ENCODE data around the gene BMAL1.
"Not testable (repeated sequence)": the region's sequence is repeated elsewhere in the genome, so short reads cannot be mapped to it uniquely, and the experiment has no call there.

BMAL1 gene

DNA sequence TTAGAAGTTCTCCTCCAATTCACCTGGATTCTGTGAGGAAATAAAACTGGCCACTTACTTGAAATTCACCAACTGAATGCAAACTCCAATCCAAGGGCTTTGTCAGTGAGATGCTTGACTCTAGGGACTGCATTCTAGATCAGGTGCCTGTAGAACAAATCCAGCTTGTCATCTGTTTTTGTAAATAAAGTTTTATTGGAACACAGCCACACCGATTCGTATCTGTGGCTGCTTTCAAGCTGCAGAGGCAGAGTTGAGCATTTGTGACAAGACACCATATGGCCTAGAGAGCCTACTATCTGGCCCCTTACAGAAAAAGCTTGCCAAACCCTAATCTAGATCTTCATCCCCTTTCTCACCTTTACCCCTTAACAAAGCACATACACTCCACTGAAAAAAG, 103.1 kb downstream of the BMAL1 start:
- no peak for DNase-seq (ENCODE audit: low read depth in 3 of 3)

DNA sequence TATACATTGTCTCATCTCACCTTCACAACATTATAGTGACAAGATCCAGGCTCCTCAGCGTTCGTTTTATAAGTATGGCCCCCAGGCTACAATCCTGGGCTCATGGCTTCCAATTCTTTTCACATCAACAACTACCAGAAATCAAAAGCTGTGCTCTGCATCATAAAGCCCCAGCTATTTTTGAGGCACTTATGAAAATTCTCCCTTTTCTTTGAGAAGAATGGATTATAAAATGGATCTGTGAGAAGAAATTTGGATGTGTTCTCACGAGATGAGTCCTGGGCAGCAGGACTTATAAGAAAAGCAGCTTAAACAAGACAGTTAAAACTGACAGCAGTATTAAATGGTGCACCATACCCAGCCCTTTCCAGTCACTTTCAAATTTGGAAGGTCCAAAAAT, 105.2 kb downstream of the BMAL1 start:
- no peak for DNase-seq (ENCODE audit: low read depth in 3 of 3)

DNA sequence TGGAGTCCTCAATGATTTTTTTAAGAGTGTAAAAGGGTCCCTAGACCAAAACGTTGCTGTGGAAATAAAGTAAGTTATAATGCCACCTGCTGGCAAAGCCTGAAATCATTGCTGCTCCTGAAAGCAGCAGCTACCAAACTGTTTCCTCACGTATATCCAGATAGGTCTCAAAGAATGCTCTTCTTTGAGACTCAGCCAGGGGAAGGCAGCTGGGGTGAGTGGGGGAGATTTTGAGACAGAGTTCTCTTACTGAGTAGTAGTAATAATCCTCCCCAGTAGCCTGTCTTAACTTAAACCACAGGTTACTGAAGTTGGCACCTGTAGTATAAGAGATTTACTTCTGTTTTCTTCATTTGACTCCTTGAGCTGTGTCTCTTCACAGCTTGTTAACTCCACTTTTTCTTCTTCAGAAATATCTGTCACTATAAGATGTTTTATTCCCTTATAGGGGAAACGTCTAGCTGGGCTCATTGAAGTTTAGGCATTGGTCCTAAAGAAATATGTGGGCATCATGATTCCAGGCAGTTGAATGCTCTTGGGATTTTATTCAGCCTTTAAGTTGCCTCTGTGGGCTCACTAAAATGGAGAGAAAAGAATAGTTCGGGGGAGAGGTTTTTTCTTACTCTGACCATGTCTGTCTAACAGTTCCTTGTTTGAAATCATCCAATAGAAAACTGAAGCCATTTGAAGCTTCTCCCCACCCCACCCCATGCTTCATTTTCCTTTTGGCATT, 107.5 kb downstream of the BMAL1 start:
- DNase-seq (ENCODE audit: low read depth in 3 of 3) = peak in 2 of 3 donors; percentile 1 to 7

DNA sequence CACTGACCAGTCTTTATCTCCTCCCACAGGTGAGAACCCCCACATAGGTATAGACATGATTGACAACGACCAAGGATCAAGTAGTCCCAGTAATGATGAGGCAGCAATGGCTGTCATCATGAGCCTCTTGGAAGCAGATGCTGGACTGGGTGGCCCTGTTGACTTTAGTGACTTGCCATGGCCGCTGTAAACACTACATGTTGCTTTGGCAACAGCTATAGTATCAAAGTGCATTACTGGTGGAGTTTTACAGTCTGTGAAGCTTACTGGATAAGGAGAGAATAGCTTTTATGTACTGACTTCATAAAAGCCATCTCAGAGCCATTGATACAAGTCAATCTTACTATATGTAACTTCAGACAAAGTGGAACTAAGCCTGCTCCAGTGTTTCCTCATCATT, 109.0 kb downstream of the BMAL1 start:
- DNase-seq (ENCODE audit: low read depth in 3 of 3) = no peak

DNA sequence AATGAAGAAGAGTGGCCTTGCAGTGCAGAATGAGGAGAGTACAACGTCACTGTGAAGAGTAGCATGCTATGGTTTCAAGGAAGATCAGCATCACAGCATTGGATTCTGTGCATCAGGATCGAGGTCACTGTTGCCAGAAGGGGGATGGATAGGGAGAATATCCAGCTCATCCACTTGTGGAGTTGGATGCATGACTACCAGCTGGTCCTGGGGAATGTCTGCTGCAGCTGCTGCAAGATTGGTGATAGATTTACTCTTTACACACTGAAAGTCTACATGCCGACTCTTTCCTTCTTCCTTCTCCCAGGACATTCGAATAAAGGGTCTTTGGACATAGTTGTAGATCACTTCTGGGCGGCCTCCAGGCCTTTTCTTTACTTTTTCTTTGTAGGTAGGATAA, 111.2 kb downstream of the BMAL1 start:
- DNase-seq (ENCODE audit: low read depth in 3 of 3) = no peak

DNA sequence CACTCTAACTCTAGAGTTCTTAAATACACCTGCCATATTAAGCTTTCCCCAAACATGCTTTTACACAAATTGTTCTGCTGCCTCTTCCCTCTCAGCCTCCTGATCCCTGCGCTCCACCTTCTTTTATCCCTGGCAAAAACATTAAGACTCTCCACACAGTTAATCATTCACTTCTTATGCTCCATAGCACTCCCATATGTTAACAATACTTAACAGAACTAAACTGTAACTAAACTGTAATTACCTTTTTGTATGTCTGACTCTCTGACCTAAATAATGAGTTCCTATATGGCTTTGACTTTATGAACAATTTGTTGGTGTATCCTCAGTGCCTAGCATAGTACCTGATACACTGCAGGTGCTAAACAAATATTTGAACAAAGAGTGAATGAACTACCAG, 113.6 kb downstream of the BMAL1 start:
- no peak for DNase-seq (ENCODE audit: low read depth in 3 of 3)

DNA sequence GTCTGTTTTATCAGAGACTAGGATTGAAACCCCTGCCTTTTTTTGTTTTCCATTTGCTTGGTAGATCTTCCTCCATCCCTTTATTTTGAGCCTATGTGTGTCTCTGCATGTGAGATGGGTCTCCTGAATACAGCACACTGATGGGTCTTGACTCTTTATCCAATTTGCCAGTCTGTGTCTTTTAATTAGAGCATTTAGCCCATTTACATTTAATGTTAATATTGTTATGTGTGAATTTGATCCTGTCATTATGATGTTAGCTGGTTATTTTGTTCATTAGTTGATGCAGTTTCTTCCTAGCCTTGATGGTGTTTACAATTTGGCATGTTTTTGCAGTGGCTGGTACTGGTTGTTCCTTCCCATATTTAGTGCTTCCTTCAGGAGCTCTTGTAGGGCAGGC, 120.7 kb downstream of the BMAL1 start:
- DNase-seq (ENCODE audit: low read depth in 3 of 3) = not testable (repeated sequence)

DNA sequence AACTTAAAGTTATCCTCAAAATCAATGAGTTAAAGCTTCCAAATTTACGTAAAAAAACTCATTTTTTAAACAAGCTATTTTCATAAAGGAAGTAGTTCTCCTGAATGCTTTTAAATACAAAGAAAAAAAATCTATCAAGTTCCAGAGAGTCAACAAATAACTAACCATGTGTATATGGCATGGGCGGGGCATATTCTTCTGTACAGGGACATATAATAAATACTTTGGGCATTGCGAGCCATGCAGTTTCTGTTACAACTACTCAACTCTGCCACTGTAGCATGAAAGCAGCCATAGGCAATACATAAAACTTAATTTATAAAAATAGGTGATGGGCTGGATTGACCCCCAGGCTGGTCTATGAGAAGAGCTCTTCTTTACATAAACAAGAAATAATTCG, 127.6 kb downstream of the BMAL1 start:
- DNase-seq (ENCODE audit: low read depth in 3 of 3) = no peak

DNA sequence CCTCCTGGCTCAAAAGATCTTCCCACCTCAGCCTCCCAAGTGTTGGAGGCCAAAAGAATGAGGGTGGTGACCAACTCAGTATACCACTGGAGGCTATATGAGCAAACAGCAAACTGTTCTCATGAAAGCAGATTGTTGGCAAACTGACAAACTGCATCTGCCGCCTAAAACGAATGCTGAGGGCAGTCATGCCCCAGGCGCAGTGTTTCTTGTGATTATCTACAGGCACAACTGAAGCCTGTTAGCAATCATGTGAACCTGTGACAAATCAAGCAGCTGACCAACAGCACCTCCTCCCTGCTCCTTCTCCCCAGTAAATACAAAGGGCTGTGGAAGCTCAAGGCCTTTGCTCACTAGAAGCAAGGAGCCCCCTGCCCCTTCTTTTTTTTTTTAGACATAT, 137.6 kb downstream of the BMAL1 start:
- DNase-seq (ENCODE audit: low read depth in 3 of 3) = no peak

DNA sequence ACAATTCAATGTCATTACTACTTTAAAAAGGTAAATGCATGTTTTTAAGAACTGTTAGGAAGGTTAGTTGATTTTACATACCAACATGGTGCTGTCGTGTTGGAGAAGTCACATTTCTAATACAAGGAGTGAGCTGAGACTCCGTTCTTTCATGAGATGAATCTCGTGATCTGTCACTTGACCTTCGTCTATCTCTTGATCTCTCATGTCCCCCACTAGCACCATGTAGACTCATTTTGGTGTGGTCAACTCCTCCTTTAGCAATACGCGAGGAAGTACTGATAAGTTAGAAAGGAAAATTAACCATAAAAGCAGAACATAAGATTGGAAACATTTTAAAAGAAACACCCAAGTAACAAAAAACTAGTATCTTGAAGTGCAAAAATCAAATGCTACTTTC, 144.0 kb downstream of the BMAL1 start:
- no peak for DNase-seq (ENCODE audit: low read depth in 3 of 3)

DNA sequence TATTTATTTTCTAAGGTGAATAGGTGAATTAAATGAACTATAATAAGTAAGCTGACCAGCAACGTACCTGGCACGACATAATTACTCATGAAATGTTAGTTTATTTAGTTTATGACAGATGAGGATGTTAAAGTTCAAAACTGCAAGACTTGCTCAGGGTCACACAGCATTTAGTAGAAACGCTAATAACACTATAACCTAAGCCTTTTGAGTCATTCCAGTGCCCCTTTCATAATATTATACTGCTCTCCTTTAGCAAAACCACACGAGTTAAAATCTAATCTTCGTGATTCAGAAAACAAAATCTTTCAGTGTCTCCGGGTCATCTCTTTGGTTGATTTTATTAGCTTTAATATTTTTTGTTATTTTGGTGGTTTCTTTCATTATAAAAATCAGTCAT, 145.8 kb downstream of the BMAL1 start:
- DNase-seq (ENCODE audit: low read depth in 3 of 3) = no peak

DNA sequence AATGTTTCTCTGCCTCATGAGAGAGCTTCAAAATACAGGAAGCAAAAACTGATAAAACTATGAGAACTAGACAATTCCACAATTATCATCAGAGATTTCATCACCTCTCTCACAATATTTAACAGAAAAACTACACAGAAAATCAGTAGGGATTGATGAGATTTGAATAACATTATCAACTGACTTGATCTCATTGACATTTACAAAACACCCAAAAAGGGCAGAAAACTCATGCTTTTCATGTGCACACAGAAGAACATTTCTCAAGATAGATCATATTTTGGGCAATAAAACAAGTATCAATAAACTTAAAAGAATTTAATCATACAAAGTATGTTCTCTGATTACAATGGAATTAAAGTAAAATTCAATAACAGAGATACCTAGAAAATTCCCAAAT, 149.8 kb downstream of the BMAL1 start:
- no peak for DNase-seq (ENCODE audit: low read depth in 3 of 3)

DNA sequence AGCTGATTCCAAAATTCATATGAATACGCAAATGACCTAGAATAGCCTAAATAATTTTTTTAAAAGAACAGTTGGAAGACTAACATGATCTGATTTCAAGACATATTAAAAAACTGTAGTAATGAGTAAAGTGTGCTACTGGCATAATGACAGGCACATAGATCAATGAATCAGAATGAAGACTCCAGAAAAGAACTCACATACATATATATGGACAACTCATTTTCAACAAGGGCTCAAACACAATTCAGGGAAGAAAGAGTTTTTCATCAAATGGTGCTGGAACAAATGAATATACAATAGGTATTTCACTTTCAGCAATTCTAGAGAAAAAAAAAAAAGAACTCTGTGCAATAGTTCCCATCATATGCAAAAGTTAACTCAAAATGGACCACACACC, 151.7 kb downstream of the BMAL1 start:
- no peak for DNase-seq (ENCODE audit: low read depth in 3 of 3)

DNA sequence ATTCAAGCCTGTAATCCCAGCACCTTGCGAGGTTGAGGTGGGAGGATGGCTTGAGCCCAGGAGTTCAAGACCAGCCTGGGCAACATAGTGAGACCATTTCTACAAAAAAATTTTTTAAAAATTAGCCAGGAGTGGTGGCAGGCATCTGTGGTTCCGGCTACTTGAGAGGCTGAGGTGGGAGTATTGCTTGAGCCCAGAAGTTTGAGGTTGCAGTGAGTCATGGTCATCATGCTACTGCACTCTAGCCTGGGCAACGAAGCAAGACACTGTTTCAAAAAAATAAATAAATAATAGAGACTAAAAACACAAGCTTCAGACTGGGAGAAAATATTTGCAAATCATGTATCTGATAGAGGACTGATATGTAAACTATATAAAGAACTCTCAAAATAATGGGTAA, 152.2 kb downstream of the BMAL1 start:
- DNase-seq (ENCODE audit: low read depth in 3 of 3) = no peak

DNA sequence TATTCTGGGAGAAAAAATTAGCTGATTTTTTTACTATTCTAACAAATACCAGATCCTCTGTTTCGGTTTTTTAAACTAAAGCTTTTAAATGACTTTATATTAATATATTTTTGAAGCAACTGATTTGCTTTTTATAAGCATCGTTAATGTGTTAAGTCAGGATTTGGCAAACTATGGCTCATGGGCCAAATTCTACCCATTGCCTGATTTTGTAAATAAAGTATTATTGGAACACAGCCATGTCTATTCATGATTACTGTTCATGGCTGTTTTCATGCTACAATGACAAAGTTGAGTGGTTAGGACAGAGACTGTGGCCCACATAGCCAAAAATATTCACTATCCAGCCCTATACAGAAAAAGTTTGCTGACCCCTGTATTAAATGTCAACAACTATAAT, 155.8 kb downstream of the BMAL1 start:
- no peak for DNase-seq (ENCODE audit: low read depth in 3 of 3)

DNA sequence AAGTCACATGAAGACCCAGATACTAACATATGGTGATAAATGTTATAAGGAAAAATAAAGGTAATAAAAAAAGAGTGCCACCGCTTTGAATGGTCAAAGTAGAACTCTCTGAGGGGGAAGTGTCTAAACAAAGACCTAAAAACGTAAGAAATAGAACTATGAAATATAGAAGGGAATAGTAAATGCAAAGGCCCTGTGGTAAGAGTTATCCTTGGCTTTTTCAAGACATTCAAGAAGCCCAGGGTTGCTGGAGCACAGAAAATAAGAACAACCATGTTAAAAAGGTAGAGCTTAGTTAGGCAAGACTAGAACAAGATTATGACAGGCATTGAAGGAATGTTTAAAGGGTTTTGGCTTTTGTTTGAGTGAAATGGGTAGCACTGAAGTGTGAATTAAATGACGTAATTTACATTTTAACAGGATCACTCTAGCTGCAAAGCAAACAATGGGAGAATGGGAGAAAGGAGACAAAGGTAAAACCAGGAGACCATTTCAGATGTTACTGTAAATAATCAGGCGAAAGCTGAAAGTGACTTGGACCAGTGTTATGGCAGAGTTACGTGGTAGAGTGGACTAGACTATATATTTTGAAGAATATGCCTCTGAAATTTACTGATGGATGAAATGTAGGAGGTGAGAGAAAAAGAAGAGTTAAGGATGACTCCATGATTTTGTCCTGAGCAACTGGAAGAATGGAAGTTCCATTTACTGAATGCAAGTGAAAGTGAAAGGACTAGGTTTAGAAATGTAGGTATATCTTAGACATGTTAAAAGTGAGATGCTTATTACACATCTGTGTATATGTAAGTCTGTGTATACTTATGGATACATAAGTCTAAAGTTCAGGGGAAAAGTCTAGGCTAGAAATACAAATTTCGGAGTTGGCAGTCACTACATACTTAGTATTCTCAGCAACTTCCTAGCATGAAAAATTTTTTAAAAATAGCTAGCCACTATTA, 156.9 kb downstream of the BMAL1 start:
- DNase-seq (ENCODE audit: low read depth in 3 of 3) = no peak

DNA sequence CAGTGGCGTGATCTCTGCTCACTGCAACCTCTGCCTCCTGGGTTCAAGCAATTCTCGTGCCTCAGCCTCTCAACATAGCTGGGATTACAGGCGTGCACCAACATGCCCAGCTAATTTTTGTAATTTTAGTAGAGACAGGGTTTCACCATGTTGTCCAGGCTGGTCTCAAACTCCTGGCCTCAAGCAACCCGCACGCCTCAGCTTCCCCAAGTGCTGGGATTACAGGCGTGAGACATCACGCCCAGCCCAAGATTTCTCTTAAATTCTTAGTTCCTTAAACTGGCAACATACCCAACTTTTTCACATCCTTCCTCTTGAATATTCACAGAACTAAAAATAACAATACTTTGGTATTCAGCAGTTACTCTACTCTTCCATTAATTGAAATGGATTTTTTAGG, 159.2 kb downstream of the BMAL1 start:
- DNase-seq (ENCODE audit: low read depth in 3 of 3) = not testable (repeated sequence)

All from stimulated activated CD4-positive, alpha-beta T cell treated with anti-CD3 and anti-CD28 coated beads, TNF-alpha, amount 100 ng/mL, for 48 hours (primary cell).